B cell (primary cell): Measurements from ENCODE around the gene PIAS4. TPM values are rescaled to one million over a fixed set of nuclear protein-coding genes. Genes with fewer than 3 reads are reported as not detected.

Experiments
- ATAC-seq: fragments of 200-7000 bp; cut with Tn5 transposase; one replicate; pipeline ENCODE4 v1.10.0; 2021; ENCODE audit warnings: low read depth, mild to moderate bottlenecking, moderate number of reproducible peaks, moderate library complexity
- CTCF ChIA-PET: fragments of 350-600 bp; sonication (Branson Sonifier 250); formaldehyde crosslinking; loops from one replicate; lab custom pipeline; 2021; ENCODE audit warnings: antibody characterized with exemption, inconsistent platforms; lab: Charles Lee
- POLR2A ChIA-PET: fragments of 350-600 bp; sonication (Branson Sonifier 250); formaldehyde crosslinking; loops from one replicate; lab custom pipeline; 2021; ENCODE audit warnings: antibody characterized with exemption; lab: Charles Lee
- DNase-seq: peaks from one replicate; pipeline ENCODE4 v3.0.0; 2013
- H2AFZ ChIP-seq: 2 replicates; pipeline ENCODE4 v1.6.1; 2012; ENCODE audit warnings: mild to moderate bottlenecking, low read depth, low read length; ENCODE audit not compliant: insufficient read depth, poor library complexity, severe bottlenecking
- H3K27ac ChIP-seq, 2 donors: 1 replicate in 1 of 2; 2 replicates in 1 of 2; pipeline ENCODE4 v1.5.1; 2012 to 2013; ENCODE audit warnings: low read length in 2 of 2, mild to moderate bottlenecking in 2 of 2, moderate library complexity in 1 of 2
- H3K27me3 ChIP-seq, 4 experiments: fragments of 200-600 bp in 1 of 4; sonication (generic) in 1 of 4; replicated peaks in 1 of 4; 1 replicate in 2 of 4; 2 replicates in 2 of 4; pipeline versions ENCODE4 v1.6.1 to v1.7.0; 2013 to 2016; ENCODE audit warnings: low read length in 3 of 4, mild to moderate bottlenecking in 2 of 4, mixed read lengths in 1 of 4, moderate library complexity in 1 of 4; ENCODE audit not compliant: insufficient read depth in 4 of 4, control insufficient read depth in 3 of 4; ENCODE audit errors: control extremely low read depth in 1 of 4
- H3K36me3 ChIP-seq, 2 experiments: replicated peaks in 1 of 2; 1 replicate in 1 of 2; 2 replicates in 1 of 2; pipeline versions ENCODE4 v1.6.1 to v1.7.1; 2013; ENCODE audit warnings: low read length in 1 of 2; ENCODE audit not compliant: insufficient read depth in 2 of 2, control insufficient read depth in 1 of 2; ENCODE audit errors: control extremely low read depth in 1 of 2, extremely low read depth in 1 of 2
- H3K4me1 ChIP-seq, 2 donors: fragments of 200-600 bp in 1 of 2; sonication (generic) in 1 of 2; 1 replicate in 1 of 2; 2 replicates in 1 of 2; pipeline versions ENCODE4 v1.5.1 to v1.6.1; 2013 to 2017; ENCODE audit warnings: low read length in 2 of 2; ENCODE audit not compliant: control insufficient read depth in 2 of 2, insufficient read depth in 2 of 2
- H3K4me2 ChIP-seq: replicated peaks from 2 replicates; pipeline ENCODE3; 2012; ENCODE audit warnings: mild to moderate bottlenecking, low read depth, low read length; ENCODE audit not compliant: poor library complexity, severe bottlenecking
- H3K4me3 ChIP-seq, 5 experiments: fragments of 200-600 bp in 1 of 5; sonication (generic) in 1 of 5; 1 replicate in 3 of 5; 2 replicates in 2 of 5; pipeline versions ENCODE4 v1.5.1 to v1.7.0; 2011 to 2016; ENCODE audit warnings: low read length in 4 of 5, mild to moderate bottlenecking in 4 of 5, low read depth in 2 of 5, control low read depth in 1 of 5, moderate library complexity in 1 of 5; ENCODE audit not compliant: insufficient read depth in 1 of 5; ENCODE audit errors: control extremely low read depth in 1 of 5, extremely low read depth in 1 of 5
- H3K79me2 ChIP-seq: fragments of 200-600 bp; sonication (generic); one replicate; pipeline ENCODE4 v1.6.0; 2016; ENCODE audit warnings: low read length; ENCODE audit not compliant: control insufficient read depth, insufficient read depth
- H3K9ac ChIP-seq: fragments of 200-600 bp; sonication (generic); 2 replicates; pipeline ENCODE4 v1.6.1; 2017; ENCODE audit warnings: mild to moderate bottlenecking, low read length, moderate library complexity
- H3K9me3 ChIP-seq, 3 donors: one replicate each; pipeline versions ENCODE4 v1.6.1 to v1.7.1; 2013; ENCODE audit warnings: low read length in 2 of 3; ENCODE audit not compliant: control insufficient read depth in 2 of 3, insufficient read depth in 1 of 3; ENCODE audit errors: control extremely low read depth in 1 of 3
- H4K20me1 ChIP-seq: 2 replicates; pipeline ENCODE4 v1.6.0; 2012; ENCODE audit warnings: mild to moderate bottlenecking, low read length; ENCODE audit not compliant: insufficient read depth, control insufficient read depth, poor library complexity, severe bottlenecking
- H3K27ac Mint-ChIP-seq: one replicate; pipeline ENCODE4 v1.8.0; 2021; ENCODE audit warnings: mixed read lengths
- H3K27me3 Mint-ChIP-seq: one replicate; pipeline ENCODE4 v1.8.0; 2021; ENCODE audit warnings: mixed read lengths
- H3K4me1 Mint-ChIP-seq: one replicate; pipeline ENCODE4 v1.8.0; 2021; ENCODE audit warnings: mixed read lengths
- H3K4me3 Mint-ChIP-seq: one replicate; pipeline ENCODE4 v1.8.0; 2021; ENCODE audit warnings: mixed read lengths
- H3K9me3 Mint-ChIP-seq: one replicate; pipeline ENCODE4 v1.8.0; 2022; ENCODE audit warnings: mixed read lengths; ENCODE audit not compliant: insufficient read depth
- EZH2 ChIP-seq: IDR thresholded peaks from 2 replicates; pipeline ENCODE4 v1.6.1; 2012; ENCODE audit warnings: borderline replicate concordance, low read depth, mild to moderate bottlenecking, moderate library complexity, low read length; ENCODE audit not compliant: insufficient read depth, poor library complexity, severe bottlenecking
- WGBS: methylation state at CpG from one replicate; pipeline ENCODE4 v1.1.5; 2013; ENCODE audit warnings: missing lambda C conversion rate; ENCODE audit not compliant: insufficient coverage; 5-methylcytosine and 5-hydroxymethylcytosine counted together
- intact Hi-C: fragments of 100-400 bp; cut with micrococcal nuclease; formaldehyde crosslinking; loops from one replicate; pipeline ENCODE4 v1.10.0; 2022
- polyA plus RNA-seq: library from polyadenylated mRNA; depleted of rRNA; stranded (reverse); fragments of >200 nt; gene quantifications from 2 replicates; pipeline ENCODE4 v1.2.3, GENCODE V29; 2012
- total RNA-seq, 2 donors: library from RNA; stranded (reverse); fragments of 120-200 nt in 1 of 2; gene quantifications; 1 replicate in 1 of 2; 2 replicates in 1 of 2; pipeline versions ENCODE4 v1.2.3 to v1.2.4, GENCODE V29; 2013 to 2022
- TF ChIP-seq, protein P1 (sequence below): fragments of 200-600 bp; IDR thresholded peaks from one replicate; pipeline ENCODE4 v1.8.0; 2022; ENCODE audit warnings: antibody characterized with exemption, mild to moderate bottlenecking

The PIAS4 gene
- total and polyA plus RNA-seq, 2 donors (not counting 1 experiment from before 2014, with no cell fraction given) = 13.7 to 56.8 TPM

GRCh38 chr19:4027146-4027545, 19.6 kb downstream of the PIAS4 start:
- Histone ChIP-seq H3K27ac (no peak overlapping the region), H3K79me2 (peaks cover 28% of the 10 kb centered on the region), H3K36me3 (peaks cover 0 to 25% of the 10 kb centered on the region in 2 experiments), H3K4me3 (no peak overlapping the region), H3K4me1 (no peaks in the 10 kb centered on the region), H2AFZ (no peak overlapping the region), H3K9ac (no peak overlapping the region), H3K4me2 (no peak overlapping the region), H3K9me3 (peaks cover 0 to 6% (median 0%) of the 10 kb centered on the region in 3 donors), H3K27me3 (no peaks in the 10 kb centered on the region), H4K20me1 (peaks cover 6% of the 10 kb centered on the region)
- no peaks in the 10 kb centered on the region for H3K9me3 Mint-ChIP-seq
- WGBS = 95% methylated on average over 13 of the region's 16 CpGs
- no peaks in the 10 kb centered on the region for H3K27me3 Mint-ChIP-seq
- H3K27ac Mint-ChIP-seq = no peak overlapping the region
- intact Hi-C loops = no loop called here
- ATAC-seq (no peak), DNase-seq (no peak)
- TF ChIP-seq EZH2 = no peak
- TF ChIP-seq, protein P1, sequence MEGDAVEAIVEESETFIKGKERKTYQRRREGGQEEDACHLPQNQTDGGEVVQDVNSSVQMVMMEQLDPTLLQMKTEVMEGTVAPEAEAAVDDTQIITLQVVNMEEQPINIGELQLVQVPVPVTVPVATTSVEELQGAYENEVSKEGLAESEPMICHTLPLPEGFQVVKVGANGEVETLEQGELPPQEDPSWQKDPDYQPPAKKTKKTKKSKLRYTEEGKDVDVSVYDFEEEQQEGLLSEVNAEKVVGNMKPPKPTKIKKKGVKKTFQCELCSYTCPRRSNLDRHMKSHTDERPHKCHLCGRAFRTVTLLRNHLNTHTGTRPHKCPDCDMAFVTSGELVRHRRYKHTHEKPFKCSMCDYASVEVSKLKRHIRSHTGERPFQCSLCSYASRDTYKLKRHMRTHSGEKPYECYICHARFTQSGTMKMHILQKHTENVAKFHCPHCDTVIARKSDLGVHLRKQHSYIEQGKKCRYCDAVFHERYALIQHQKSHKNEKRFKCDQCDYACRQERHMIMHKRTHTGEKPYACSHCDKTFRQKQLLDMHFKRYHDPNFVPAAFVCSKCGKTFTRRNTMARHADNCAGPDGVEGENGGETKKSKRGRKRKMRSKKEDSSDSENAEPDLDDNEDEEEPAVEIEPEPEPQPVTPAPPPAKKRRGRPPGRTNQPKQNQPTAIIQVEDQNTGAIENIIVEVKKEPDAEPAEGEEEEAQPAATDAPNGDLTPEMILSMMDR = no peak
- POLR2A ChIA-PET = interaction anchor here (0.7 kb wide), 1 partner anchor 1687 kb away, joined by 7 read pairs; no protein-coding TSS in a partner anchor
- CTCF ChIA-PET = interaction anchor here (0.9 kb wide), 1 partner anchor 20 kb away, joined by 3 read pairs; no protein-coding TSS in a partner anchor
- H3K4me3 Mint-ChIP-seq = no peak overlapping the region
- H3K4me1 Mint-ChIP-seq = no peaks in the 10 kb centered on the region

GRCh38 chr19:4028334-4029246, 21.1 kb downstream of the PIAS4 start:
- Histone ChIP-seq H3K79me2 (peaks cover 13% of the 10 kb centered on the region), H4K20me1 (peaks cover 5% of the 10 kb centered on the region), H3K9ac (no peak overlapping the region), H3K27ac (no peak overlapping the region), H3K4me1 (no peaks in the 10 kb centered on the region), H3K36me3 (peaks cover 0 to 32% of the 10 kb centered on the region in 2 experiments), H3K4me3 (no peak overlapping the region), H3K4me2 (no peak overlapping the region), H2AFZ (no peak overlapping the region), H3K9me3 (no peaks in the 10 kb centered on the region), H3K27me3 (no peaks in the 10 kb centered on the region)
- CTCF ChIA-PET = interaction anchor here (0.7 kb wide), 1 partner anchor 654 kb away, joined by 3 read pairs; no protein-coding TSS in a partner anchor
- no peak overlapping the region for H3K4me3 Mint-ChIP-seq
- ATAC-seq (no peak), DNase-seq (no peak)
- POLR2A ChIA-PET = interaction anchor here (0.6 kb wide), 2 partner anchors 21 to 632 kb away, joined by 3 to 4 read pairs; partner anchors contain the start of gene PIAS4
- no peak for TF ChIP-seq EZH2
- TF ChIP-seq, protein P1 = no peak
- intact Hi-C loops = no loop called here
- no peak overlapping the region for H3K27ac Mint-ChIP-seq
- WGBS = 97% methylated on average over 48 of the region's 48 CpGs
- no peaks in the 10 kb centered on the region for H3K9me3 Mint-ChIP-seq
- H3K4me1 Mint-ChIP-seq = no peaks in the 10 kb centered on the region
- H3K27me3 Mint-ChIP-seq = no peaks in the 10 kb centered on the region
